Measurements from ENCODE around the gene BOLA2. TPM values are rescaled to one million over a fixed set of nuclear protein-coding genes. Genes with fewer than 3 reads are reported as not detected.
"Not testable (repeated sequence)": the region's sequence is repeated elsewhere in the genome, so short reads cannot be mapped to it uniquely, and the experiment has no call there.

The BOLA2 gene
- total RNA-seq (2014; rRNA removed) = 93.1 and 150 TPM in 2 replicates
- percentile 3 among the genes with signal in this experiment for Bru-seq, nascent RNA
- percentile 42 among the genes with signal in this experiment for BruChase-seq, experiment 1, labeled RNA remaining after a 6-hour chase
- BruChase-seq, experiment 2, labeled RNA remaining after a 2-hour chase = percentile 30 among the genes with signal in this experiment
- long read RNA-seq, transcript BOLA2-201 (3 exons, 1,012 nt) = major isoform, 26 of 49 reads
- long read RNA-seq, partial matches to known transcripts = 20 of 49 reads
- long read RNA-seq, other reads (novel, unspliced or antisense) = 3 of 49 reads

GRCh38 chr16:29454269-29454668 lies at the start of gene BOLA2, which contains the start of gene SLX1B:
Gene BOLA2, minus strand, starts transcription at chr16:29454351. Its CDS starts 98 bp downstream, at chr16:29454253.
Gene SLX1B, plus strand, starts transcription at chr16:29454533.
- BruUV-seq (replicated peaks); H3K36me3 ChIP-seq (ENCODE audit: low read depth, low read length); H3K27me3 ChIP-seq (ENCODE audit: low read length); H3K27ac ChIP-seq (ENCODE audit: low read length); intact Hi-C loops (cut with micrococcal nuclease); H2AFZ ChIP-seq (ENCODE audit: low read length); CTCF ChIA-PET; H3K4me3 ChIP-seq (ENCODE audit: low read length); H3K9me3 ChIP-seq (ENCODE audit: low read length); H3K9me2 ChIP-seq (replicated peaks; ENCODE audit: low read length); H3K9ac ChIP-seq (ENCODE audit: low read length); DNase-seq; POLR2A ChIA-PET (ENCODE audit: unreplicated experiment); H4K20me1 ChIP-seq (ENCODE audit: low read length); H3K4me1 ChIP-seq (ENCODE audit: insufficient read depth, low read length); H3K4me2 ChIP-seq (ENCODE audit: low read length); H3F3A ChIP-seq (ENCODE audit: low read length, unreplicated experiment); H3K79me2 ChIP-seq (ENCODE audit: low read length): not testable (repeated sequence)
- peak; percentile 93 for ATAC-seq

GRCh38 chr16:29482276-29482675 lies 28.1 kb upstream of the BOLA2 start:
- BruUV-seq (replicated peaks); ATAC-seq; H3K9me3 ChIP-seq (ENCODE audit: low read length); H3K4me2 ChIP-seq (ENCODE audit: low read length); H4K20me1 ChIP-seq (ENCODE audit: low read length); H3K79me2 ChIP-seq (ENCODE audit: low read length); H2AFZ ChIP-seq (ENCODE audit: low read length); H3K27me3 ChIP-seq (ENCODE audit: low read length); H3K4me1 ChIP-seq (ENCODE audit: insufficient read depth, low read length); H3K27ac ChIP-seq (ENCODE audit: low read length); CTCF ChIA-PET; DNase-seq; H3K36me3 ChIP-seq (ENCODE audit: low read depth, low read length); intact Hi-C loops (cut with micrococcal nuclease); H3K9ac ChIP-seq (ENCODE audit: low read length); H3K4me3 ChIP-seq (ENCODE audit: low read length); H3F3A ChIP-seq (ENCODE audit: low read length, unreplicated experiment); POLR2A ChIA-PET (ENCODE audit: unreplicated experiment); H3K9me2 ChIP-seq (replicated peaks; ENCODE audit: low read length): not testable (repeated sequence)

GRCh38 chr16:29472065-29472464 lies 17.9 kb upstream of the BOLA2 start:
- H3K79me2 ChIP-seq (ENCODE audit: low read length); H2AFZ ChIP-seq (ENCODE audit: low read length); H3K27ac ChIP-seq (ENCODE audit: low read length); H3K4me1 ChIP-seq (ENCODE audit: insufficient read depth, low read length); POLR2A ChIA-PET (ENCODE audit: unreplicated experiment); H3K27me3 ChIP-seq (ENCODE audit: low read length); H3K4me3 ChIP-seq (ENCODE audit: low read length); CTCF ChIA-PET; H3K9ac ChIP-seq (ENCODE audit: low read length); H3F3A ChIP-seq (ENCODE audit: low read length, unreplicated experiment); intact Hi-C loops (cut with micrococcal nuclease); H4K20me1 ChIP-seq (ENCODE audit: low read length); H3K4me2 ChIP-seq (ENCODE audit: low read length); BruUV-seq (replicated peaks); H3K36me3 ChIP-seq (ENCODE audit: low read depth, low read length); H3K9me2 ChIP-seq (replicated peaks; ENCODE audit: low read length); H3K9me3 ChIP-seq (ENCODE audit: low read length); DNase-seq; ATAC-seq: not testable (repeated sequence)

- BruUV-seq (replicated peaks); H3K9me2 ChIP-seq (replicated peaks; ENCODE audit: low read length); H3K9me3 ChIP-seq (ENCODE audit: low read length); H3K36me3 ChIP-seq (ENCODE audit: low read depth, low read length); H3K79me2 ChIP-seq (ENCODE audit: low read length); H3F3A ChIP-seq (ENCODE audit: low read length, unreplicated experiment); H4K20me1 ChIP-seq (ENCODE audit: low read length); H3K27me3 ChIP-seq (ENCODE audit: low read length); H3K4me2 ChIP-seq (ENCODE audit: low read length); POLR2A ChIA-PET (ENCODE audit: unreplicated experiment); H3K9ac ChIP-seq (ENCODE audit: low read length); H2AFZ ChIP-seq (ENCODE audit: low read length); DNase-seq; CTCF ChIA-PET; H3K4me3 ChIP-seq (ENCODE audit: low read length); intact Hi-C loops (cut with micrococcal nuclease); H3K4me1 ChIP-seq (ENCODE audit: insufficient read depth, low read length): not testable (repeated sequence)
- ATAC-seq = peak; percentile 88
- H3K27ac ChIP-seq (ENCODE audit: low read length) = 0 out of 2 replicates have a peak overlapping the region, but pooled peaks have one; percentile 23
Observed at GRCh38 chr16:29469660-29470059, 15.5 kb upstream of the BOLA2 start.

- intact Hi-C loops (cut with micrococcal nuclease); POLR2A ChIA-PET (ENCODE audit: unreplicated experiment); H3K27ac ChIP-seq (ENCODE audit: low read length); H3K4me1 ChIP-seq (ENCODE audit: insufficient read depth, low read length); H3F3A ChIP-seq (ENCODE audit: low read length, unreplicated experiment); H2AFZ ChIP-seq (ENCODE audit: low read length); CTCF ChIA-PET; H3K79me2 ChIP-seq (ENCODE audit: low read length); H3K9me2 ChIP-seq (replicated peaks; ENCODE audit: low read length); H3K4me2 ChIP-seq (ENCODE audit: low read length); H3K9me3 ChIP-seq (ENCODE audit: low read length); H3K27me3 ChIP-seq (ENCODE audit: low read length); H4K20me1 ChIP-seq (ENCODE audit: low read length); H3K4me3 ChIP-seq (ENCODE audit: low read length); BruUV-seq (replicated peaks); DNase-seq; H3K9ac ChIP-seq (ENCODE audit: low read length); H3K36me3 ChIP-seq (ENCODE audit: low read depth, low read length): not testable (repeated sequence)
- peak; percentile 50 for ATAC-seq
Observed at GRCh38 chr16:29467654-29468366, 13.7 kb upstream of the BOLA2 start.

- H4K20me1 ChIP-seq (ENCODE audit: low read length); H3K4me2 ChIP-seq (ENCODE audit: low read length); BruUV-seq (replicated peaks); intact Hi-C loops (cut with micrococcal nuclease); H3K27ac ChIP-seq (ENCODE audit: low read length); H3K36me3 ChIP-seq (ENCODE audit: low read depth, low read length); H3K9me2 ChIP-seq (replicated peaks; ENCODE audit: low read length); H2AFZ ChIP-seq (ENCODE audit: low read length); H3K79me2 ChIP-seq (ENCODE audit: low read length); H3K9me3 ChIP-seq (ENCODE audit: low read length); CTCF ChIA-PET; H3K4me1 ChIP-seq (ENCODE audit: insufficient read depth, low read length); H3K4me3 ChIP-seq (ENCODE audit: low read length); POLR2A ChIA-PET (ENCODE audit: unreplicated experiment); H3F3A ChIP-seq (ENCODE audit: low read length, unreplicated experiment); H3K27me3 ChIP-seq (ENCODE audit: low read length); H3K9ac ChIP-seq (ENCODE audit: low read length); DNase-seq: not testable (repeated sequence)
- ATAC-seq = peak; percentile 16
Observed at GRCh38 chr16:29466904-29467303, 12.8 kb upstream of the BOLA2 start.

Measured in PC-3 (cell line).